ENCODE data around the gene RPL6. TPM values are rescaled to one million over a fixed set of nuclear protein-coding genes. Genes with fewer than 3 reads are reported as not detected.
A peak's percentile ranks its signal among the peaks of the same experiment; 100 is the strongest.
"Not testable (repeated sequence)": the region's sequence is repeated elsewhere in the genome, so short reads cannot be mapped to it uniquely, and the experiment has no call there.

RPL6 gene
- total RNA-seq, 2 donors from 2014 or later = 700 to 967 TPM

DNA sequence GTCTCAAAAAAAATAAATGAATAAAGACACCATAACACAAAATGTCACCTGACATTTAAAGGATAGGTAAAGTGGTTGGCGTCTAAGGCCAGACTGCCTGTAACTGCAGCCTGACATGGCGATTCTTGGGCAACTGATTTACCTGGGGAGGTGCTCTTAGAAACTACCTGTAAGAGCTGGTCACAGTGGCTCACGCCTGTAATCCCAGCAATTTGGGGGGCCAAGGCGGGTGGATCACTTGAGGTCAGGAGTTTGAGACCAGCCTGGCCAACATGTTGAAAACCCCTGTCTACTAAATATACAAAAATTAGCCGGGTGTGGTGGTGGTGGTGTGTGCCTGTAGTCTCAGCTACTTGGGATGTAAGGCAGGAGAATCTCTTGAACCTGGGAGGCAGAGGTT lies 8.4 kb downstream of the RPL6 start:
- DNase-seq (ENCODE audit: low spot score) = no peak
- Histone ChIP-seq H3K27ac (no peak overlapping the region), H3K4me1 (no peaks in the 10 kb centered on the region), H3K4me3 (no peak overlapping the region), H3K9me3 (no peaks in the 10 kb centered on the region), H3K27me3 (no peaks in the 10 kb centered on the region), H3K36me3 (peaks cover 21% of the 10 kb centered on the region)
- TF ChIP-seq, protein P1, sequence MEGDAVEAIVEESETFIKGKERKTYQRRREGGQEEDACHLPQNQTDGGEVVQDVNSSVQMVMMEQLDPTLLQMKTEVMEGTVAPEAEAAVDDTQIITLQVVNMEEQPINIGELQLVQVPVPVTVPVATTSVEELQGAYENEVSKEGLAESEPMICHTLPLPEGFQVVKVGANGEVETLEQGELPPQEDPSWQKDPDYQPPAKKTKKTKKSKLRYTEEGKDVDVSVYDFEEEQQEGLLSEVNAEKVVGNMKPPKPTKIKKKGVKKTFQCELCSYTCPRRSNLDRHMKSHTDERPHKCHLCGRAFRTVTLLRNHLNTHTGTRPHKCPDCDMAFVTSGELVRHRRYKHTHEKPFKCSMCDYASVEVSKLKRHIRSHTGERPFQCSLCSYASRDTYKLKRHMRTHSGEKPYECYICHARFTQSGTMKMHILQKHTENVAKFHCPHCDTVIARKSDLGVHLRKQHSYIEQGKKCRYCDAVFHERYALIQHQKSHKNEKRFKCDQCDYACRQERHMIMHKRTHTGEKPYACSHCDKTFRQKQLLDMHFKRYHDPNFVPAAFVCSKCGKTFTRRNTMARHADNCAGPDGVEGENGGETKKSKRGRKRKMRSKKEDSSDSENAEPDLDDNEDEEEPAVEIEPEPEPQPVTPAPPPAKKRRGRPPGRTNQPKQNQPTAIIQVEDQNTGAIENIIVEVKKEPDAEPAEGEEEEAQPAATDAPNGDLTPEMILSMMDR (IDR thresholded peaks at IDR 0.05) = no peak

DNA sequence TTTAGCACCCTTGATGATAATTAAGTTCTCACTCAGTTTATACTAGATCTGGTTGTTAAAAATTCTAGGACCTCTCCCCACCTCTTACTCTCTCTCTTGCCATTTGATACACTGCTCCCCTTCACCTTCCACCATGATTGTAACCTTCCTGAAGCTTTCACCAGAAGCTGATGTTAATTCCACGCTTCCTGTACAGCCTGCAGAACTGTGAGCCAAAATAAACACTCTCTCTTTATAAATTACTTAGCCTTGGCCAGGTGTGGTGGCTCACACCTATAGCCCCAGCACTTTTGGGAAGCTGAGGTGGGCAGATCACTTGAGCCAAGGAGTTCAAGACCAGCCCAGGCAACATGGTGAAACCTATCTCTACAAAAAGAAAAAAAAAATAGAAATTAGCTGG lies 16.1 kb downstream of the RPL6 start:
- Histone ChIP-seq H3K4me1 (no peaks in the 10 kb centered on the region), H3K27me3 (no peaks in the 10 kb centered on the region), H3K36me3 (no peaks in the 10 kb centered on the region), H3K27ac (no peak overlapping the region), H3K9me3 (no peaks in the 10 kb centered on the region), H3K4me3 (no peak overlapping the region)
- TF ChIP-seq, protein P1 (IDR thresholded peaks at IDR 0.05) = no peak
- DNase-seq (ENCODE audit: low spot score) = no peak

DNA sequence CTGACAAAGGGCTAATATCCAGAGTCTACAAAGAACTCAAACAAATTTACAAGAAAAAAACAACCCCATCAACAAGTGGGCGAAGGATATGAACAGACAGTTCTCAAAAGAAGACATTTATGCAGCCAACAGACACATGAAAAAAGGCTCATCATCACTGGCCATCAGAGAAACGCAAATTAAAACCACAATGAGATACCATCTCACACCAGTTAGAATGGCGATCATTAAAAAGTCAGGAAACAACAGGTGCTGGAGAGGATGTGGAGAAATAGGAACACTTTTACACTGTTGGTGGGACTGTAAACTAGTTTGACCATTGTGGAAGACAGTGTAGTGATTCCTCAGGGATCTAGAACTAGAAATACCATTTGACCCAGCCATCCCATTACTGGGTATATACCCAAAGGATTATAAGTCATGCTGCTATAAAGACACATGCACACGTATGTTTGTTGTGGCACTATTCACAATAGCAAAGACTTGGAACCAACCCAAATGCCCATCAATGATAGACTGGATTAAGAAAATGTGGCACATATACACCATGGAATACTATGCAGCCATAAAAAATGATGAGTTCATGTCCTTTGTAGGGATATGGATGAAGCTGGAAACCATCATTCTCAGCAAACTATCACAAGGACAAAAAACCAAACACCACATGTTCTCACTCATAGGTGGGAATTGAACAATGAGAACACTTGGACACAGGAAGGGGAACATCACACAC lies 19.3 kb downstream of the RPL6 start:
- not testable (repeated sequence) for H3K27me3 ChIP-seq; H3K27ac ChIP-seq; H3K36me3 ChIP-seq; DNase-seq (ENCODE audit: low spot score); H3K4me1 ChIP-seq; H3K9me3 ChIP-seq; H3K4me3 ChIP-seq

DNA sequence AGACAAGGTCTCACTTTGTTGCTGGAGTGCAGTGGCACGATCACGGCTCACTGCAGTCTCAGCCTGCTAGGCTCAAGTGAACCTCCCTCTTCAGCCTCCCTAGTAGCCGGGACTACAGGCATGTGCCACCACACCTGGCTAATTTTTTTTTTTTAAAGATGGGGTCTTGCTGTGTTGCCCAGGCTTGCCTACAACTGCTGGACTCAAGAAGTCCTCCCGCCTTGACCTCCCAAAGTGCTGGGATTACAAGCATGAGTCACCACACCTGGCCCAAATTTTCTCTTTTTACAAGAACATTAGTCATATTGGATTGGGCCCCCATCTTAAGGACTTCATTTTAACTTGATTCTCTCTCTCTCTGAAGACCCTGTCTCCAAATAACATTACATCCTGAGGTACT lies 20.2 kb downstream of the RPL6 start:
- no peaks in the 10 kb centered on the region for H3K27me3 ChIP-seq
- H3K4me1 ChIP-seq = no peaks in the 10 kb centered on the region
- no peaks in the 10 kb centered on the region for H3K36me3 ChIP-seq
- no peak for DNase-seq (ENCODE audit: low spot score)
- no peaks in the 10 kb centered on the region for H3K9me3 ChIP-seq
- H3K27ac ChIP-seq = no peak overlapping the region
- H3K4me3 ChIP-seq = no peak overlapping the region
- TF ChIP-seq, protein P1 (IDR thresholded peaks at IDR 0.05) = no peak

DNA sequence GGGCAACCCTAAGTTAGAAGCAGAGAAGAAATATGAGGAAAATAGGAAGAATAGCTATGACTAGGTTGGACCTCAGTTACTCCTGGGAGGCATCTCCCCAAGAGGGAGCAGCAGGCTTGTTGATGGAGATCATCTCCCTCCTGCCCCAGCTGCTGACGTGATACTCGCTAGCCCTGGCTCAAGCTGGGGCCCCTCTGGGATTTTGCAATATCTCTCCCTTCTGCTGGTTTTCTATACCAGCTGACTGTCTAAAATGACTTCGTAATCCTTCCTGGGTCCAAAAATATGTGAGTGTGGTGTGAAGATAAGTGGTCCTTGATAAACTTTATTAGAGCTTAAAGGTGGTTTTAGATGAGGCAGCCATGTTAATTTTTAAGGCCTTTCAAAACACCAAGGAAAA lies 22.7 kb downstream of the RPL6 start:
- no peak overlapping the region for H3K4me3 ChIP-seq
- TF ChIP-seq, protein P1 (IDR thresholded peaks at IDR 0.05) = no peak
- H3K9me3 ChIP-seq = no peaks in the 10 kb centered on the region
- H3K27me3 ChIP-seq = no peaks in the 10 kb centered on the region
- H3K27ac ChIP-seq = peak overlapping the region in 1 of 2 donors; percentile 30
- DNase-seq (ENCODE audit: low spot score) = peak; percentile 59
- H3K36me3 ChIP-seq = no peaks in the 10 kb centered on the region
- peaks cover 0 to 5% of the 10 kb centered on the region in 2 donors for H3K4me1 ChIP-seq

DNA sequence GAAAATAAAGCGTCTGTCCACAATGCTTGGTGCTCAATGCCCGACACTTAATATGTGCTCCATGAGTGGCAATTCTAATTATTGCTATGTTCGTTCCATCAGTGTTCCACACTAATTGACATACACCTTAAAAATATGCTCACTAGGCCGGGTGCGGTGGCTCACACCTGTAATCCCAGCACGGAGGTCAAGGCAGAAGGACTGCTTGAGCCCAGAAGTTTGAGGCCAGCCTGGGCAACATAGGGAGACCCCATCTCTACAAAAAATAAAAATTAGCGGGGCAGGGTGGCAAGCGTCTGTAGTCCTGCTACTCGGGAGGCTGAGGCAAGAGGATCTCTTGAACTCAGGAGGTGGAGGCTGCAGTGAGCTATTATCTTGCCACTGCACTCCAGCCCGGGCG lies 26.5 kb downstream of the RPL6 start:
- Histone ChIP-seq H3K4me1 (peaks cover 0 to 20% of the 10 kb centered on the region in 2 donors), H3K36me3 (no peaks in the 10 kb centered on the region), H3K9me3 (no peaks in the 10 kb centered on the region), H3K27ac (peak overlapping the region in 1 of 2 donors; percentile 74), H3K27me3 (no peaks in the 10 kb centered on the region), H3K4me3 (peak overlapping the region; percentile 73 to 97)
- peak; percentile 28 for DNase-seq (ENCODE audit: low spot score)
- TF ChIP-seq, protein P1 (IDR thresholded peaks at IDR 0.05) = no peak

All from right atrium auricular region (tissue), 2 donors.